ENCODE data around the gene IHH.

IHH gene

DNA sequence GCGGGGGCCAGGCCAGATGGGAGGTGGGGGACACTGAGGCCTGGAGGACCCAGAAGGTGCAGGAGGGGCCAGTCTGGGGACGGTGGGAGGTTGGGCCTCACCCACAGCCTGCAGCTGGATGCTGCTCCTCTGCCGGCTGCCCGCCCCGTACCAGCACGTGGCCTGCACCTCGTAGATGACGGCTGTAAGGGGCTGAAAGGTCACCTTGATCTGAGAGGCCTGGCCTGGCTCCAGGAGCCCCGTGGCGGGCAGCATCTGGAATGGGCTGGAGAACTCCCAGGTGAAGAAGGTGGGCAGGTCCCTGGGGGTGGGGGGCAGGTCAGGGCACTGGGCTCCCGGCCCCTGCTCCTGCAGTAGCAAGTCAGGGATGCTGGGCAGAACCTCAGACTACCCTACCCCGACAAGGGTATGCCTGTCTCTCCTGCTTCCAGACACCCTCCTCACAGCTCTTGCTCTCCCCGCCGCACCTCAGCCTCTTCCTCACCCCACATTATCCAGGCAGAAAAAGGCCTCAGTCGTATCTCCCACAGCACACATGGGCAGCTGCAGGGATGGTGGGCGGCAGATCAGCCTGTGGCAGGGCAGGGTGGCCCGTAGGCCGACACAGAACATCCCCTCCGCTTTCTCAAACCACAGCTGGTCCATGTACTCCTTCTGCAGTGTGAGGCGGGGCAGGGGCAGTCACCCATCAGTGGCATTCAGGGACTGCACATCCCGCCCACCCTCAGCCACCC lies 29.5 kb downstream of the IHH start:
- Histone ChIP-seq H3K27me3 (no peaks in the 10 kb centered on the region), H3K4me3 (ENCODE audit: low read depth, low read length) (no peak overlapping the region), H3K4me1 (no peaks in the 10 kb centered on the region), H3K36me3 (no peaks in the 10 kb centered on the region), H3K9me3 (no peaks in the 10 kb centered on the region)
- no peak for DNase-seq
- TF ChIP-seq, protein P1, sequence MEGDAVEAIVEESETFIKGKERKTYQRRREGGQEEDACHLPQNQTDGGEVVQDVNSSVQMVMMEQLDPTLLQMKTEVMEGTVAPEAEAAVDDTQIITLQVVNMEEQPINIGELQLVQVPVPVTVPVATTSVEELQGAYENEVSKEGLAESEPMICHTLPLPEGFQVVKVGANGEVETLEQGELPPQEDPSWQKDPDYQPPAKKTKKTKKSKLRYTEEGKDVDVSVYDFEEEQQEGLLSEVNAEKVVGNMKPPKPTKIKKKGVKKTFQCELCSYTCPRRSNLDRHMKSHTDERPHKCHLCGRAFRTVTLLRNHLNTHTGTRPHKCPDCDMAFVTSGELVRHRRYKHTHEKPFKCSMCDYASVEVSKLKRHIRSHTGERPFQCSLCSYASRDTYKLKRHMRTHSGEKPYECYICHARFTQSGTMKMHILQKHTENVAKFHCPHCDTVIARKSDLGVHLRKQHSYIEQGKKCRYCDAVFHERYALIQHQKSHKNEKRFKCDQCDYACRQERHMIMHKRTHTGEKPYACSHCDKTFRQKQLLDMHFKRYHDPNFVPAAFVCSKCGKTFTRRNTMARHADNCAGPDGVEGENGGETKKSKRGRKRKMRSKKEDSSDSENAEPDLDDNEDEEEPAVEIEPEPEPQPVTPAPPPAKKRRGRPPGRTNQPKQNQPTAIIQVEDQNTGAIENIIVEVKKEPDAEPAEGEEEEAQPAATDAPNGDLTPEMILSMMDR (IDR thresholded peaks at IDR 0.05; ENCODE audit: low read depth, low read length), result no peak

DNA sequence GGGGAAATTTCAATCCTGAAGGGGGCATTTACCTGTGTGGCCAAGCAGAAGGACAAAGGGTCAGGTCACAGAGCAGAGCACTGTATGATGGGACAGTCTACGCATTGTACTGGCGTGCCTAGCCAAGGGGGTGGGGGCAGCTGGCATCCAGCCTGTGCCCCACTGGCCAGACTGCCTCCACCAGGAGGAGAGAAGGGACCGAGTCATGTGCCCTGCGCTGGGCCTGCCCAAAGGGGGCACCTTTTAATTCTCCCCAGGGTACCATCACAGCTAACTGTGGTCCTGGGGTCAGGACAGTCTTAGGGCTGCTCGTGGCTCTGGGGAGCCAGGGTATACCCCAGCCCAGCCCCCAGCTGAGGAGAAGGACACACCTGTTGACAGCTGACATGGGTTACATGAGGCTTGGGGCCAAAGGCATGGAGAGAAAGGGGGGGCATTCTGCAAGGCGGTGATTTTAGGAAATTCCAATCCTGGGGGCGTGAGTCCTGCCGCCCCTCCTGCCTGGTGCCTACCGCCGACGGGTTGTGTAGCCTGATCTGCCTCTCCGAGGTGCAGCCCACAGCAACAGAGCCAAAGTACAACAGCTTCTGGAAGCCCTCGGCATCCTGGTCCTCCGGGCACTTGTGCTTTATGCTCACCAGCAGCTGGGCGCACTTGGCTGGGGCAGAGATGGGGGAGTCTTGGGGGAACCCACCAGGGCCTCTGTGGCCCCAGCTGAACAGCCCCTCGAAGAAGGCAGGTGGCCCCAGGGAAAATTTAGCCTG lies 30.4 kb downstream of the IHH start:
- no peaks in the 10 kb centered on the region for H3K4me1 ChIP-seq
- no peaks in the 10 kb centered on the region for H3K36me3 ChIP-seq
- H3K9me3 ChIP-seq, result no peaks in the 10 kb centered on the region
- H3K4me3 ChIP-seq (ENCODE audit: low read depth, low read length), result no peak overlapping the region
- TF ChIP-seq, protein P1 (IDR thresholded peaks at IDR 0.05; ENCODE audit: low read depth, low read length), result no peak
- DNase-seq, result no peak
- H3K27me3 ChIP-seq, result no peaks in the 10 kb centered on the region

DNA sequence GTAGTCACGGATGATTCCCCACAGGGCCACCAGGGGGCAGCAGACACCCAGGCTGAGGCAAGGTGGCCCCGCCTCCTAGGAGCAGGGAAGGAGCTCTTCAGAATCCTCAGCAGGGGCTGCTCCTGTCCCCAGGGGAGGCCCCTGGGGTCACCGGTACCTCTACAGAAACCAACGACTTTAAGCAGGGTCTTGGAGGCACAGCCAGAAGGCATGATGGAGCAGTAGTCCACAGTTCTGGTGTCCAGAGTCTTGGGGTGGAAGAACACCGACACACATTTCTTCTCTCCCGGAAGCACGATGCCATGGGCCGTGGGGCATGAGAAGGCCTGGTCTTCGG lies 30.9 kb downstream of the IHH start:
- TF ChIP-seq, protein P1 (IDR thresholded peaks at IDR 0.05; ENCODE audit: low read depth, low read length), result peak; percentile 97
- H3K4me3 ChIP-seq (ENCODE audit: low read depth, low read length), result no peak overlapping the region
- no peaks in the 10 kb centered on the region for H3K9me3 ChIP-seq
- no peaks in the 10 kb centered on the region for H3K27me3 ChIP-seq
- H3K4me1 ChIP-seq, result no peaks in the 10 kb centered on the region
- H3K36me3 ChIP-seq, result no peaks in the 10 kb centered on the region
- peak; percentile 87 for DNase-seq

DNA sequence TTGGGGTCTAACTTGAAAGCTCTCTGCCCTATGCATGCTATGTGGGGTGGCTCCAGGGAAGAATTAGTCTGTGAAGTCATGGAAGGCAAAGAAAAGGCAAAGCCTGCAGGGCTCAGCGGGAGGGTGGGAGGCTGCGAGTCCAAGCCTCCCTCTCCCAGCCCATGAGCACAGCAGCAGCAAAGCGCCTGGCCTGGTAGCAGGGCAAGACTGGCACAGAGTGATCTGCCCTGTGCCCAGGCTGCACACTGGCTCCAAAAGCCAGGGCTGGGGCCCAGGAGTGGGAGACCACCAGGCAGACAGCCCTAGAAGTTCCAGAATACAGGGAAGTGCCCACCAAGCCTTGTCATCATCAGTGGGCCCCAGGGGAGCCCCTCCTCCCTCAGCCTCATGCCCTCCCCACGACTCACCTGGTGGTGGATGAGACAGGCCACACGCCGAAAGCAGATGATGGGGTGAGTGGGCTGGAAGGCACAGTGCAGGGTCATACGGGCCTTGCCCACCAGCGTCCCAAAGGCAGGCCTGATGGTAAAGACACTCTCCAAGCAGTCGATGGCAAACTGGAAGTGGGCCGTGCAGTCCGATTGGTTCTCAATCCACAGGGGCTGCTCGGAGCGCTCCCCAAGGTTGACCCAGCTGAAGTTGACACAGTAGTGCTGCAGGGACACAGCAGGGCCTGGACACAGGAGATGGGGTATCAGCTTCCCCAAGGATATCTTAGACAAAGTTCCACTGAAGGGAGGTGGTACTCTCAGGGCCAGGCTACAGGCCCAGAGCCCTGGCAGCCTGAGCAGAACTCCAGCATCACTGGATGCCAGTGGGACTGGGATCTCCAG lies 31.5 kb downstream of the IHH start:
- Histone ChIP-seq H3K9me3 (no peaks in the 10 kb centered on the region), H3K36me3 (no peaks in the 10 kb centered on the region), H3K4me1 (no peaks in the 10 kb centered on the region), H3K27me3 (no peaks in the 10 kb centered on the region), H3K4me3 (ENCODE audit: low read depth, low read length) (no peak overlapping the region)
- DNase-seq, result no peak
- TF ChIP-seq, protein P1 (IDR thresholded peaks at IDR 0.05; ENCODE audit: low read depth, low read length), result no peak

DNA sequence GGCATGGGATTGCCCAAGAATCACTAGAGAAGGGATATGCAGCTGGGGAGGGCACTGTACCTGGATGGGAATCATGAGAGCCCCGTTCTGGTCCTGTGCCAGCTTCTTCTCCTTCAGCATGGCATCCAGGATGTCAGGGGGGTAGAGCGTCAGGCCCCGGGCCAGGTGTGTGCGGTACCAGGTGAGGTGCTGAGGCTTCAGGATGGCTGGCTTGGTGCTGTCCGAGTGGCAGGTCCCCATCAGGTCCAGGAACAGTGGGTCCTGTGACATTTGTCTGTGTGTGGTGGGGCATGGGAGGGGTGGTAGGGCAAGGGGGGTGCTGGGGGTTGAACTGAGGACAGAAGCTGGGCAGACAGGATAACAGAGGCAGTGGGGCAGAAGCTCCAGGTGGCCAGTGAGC lies 32.6 kb downstream of the IHH start:
- no peaks in the 10 kb centered on the region for H3K4me1 ChIP-seq
- TF ChIP-seq, protein P1 (IDR thresholded peaks at IDR 0.05; ENCODE audit: low read depth, low read length), result no peak
- no peaks in the 10 kb centered on the region for H3K9me3 ChIP-seq
- no peak overlapping the region for H3K4me3 ChIP-seq (ENCODE audit: low read depth, low read length)
- DNase-seq, result no peak
- H3K36me3 ChIP-seq, result no peaks in the 10 kb centered on the region
- no peaks in the 10 kb centered on the region for H3K27me3 ChIP-seq

Measured in BE2C (cell line).